ENCODE measurements around the gene SLC4A5. TPM values are rescaled to one million over a fixed set of nuclear protein-coding genes. Genes with fewer than 3 reads are reported as not detected.

Gene SLC4A5
- total and polyA plus RNA-seq, 4 donors: 1.2 to 22.3 (median 3.2) TPM

DNA sequence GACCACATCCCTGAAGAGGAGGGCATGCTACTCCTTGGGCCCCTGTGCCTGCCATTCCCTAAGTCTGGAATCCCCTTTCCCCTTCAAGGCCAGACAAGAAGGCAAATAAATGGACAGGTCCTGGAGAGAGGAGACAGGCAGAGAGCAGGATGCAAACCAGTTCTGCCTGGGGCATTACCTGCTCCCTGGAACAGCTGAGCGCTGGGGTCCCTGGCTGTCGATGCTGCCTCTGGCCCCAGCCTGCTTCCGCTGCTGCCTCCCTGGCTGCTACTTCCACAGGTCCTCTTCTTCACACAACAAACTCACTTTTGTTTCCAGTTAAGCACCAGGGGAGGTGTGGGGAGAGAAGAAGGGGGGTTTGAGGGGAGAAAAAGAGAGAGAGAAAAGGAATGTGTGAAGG, 53.1 kb downstream of the SLC4A5 start:
- WGBS (ENCODE audit: insufficient coverage): 100% methylated on average over 1 of the region's 3 CpGs
- H3K9me3 ChIP-seq (ENCODE audit: control insufficient read depth, insufficient read depth, low read length): no peaks in the 10 kb centered on the region
- DNase-seq (ENCODE audit: low read depth in 4 of 6, low spot score in 6 of 6): no peak
- H3K4me1 ChIP-seq (ENCODE audit: control insufficient read depth, insufficient read depth, low read length): no peaks in the 10 kb centered on the region
- H3K4me3 ChIP-seq (ENCODE audit: low read depth, low read length): no peak overlapping the region
- H3K36me3 ChIP-seq (ENCODE audit: control insufficient read depth, insufficient read depth, low read length): no peaks in the 10 kb centered on the region
- H3K27me3 ChIP-seq (ENCODE audit: control insufficient read depth, insufficient read depth, low read length): no peaks in the 10 kb centered on the region
- H3K27ac ChIP-seq (ENCODE audit: low read depth, low read length): no peak overlapping the region

DNA sequence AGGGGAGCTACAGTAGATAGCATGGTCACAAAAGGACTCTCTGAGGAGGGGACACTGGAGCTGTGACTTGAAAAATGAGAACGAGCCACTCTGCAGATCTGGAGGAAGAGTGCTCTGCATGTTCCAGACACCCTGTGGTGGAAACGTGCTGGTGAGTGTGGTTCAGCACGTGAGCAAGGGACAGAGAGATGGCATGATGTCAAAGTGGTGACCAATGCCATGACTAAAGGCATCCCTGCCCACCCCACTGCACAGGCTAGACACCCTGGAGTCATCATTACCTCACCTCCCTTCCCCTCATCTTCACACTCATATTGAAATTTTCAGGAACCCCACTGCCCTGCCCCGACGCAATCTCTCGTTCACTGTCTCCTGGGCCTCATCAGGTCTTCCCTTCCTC, 56.5 kb downstream of the SLC4A5 start:
- Histone ChIP-seq H3K27me3 (ENCODE audit: control insufficient read depth, insufficient read depth, low read length) (no peaks in the 10 kb centered on the region), H3K27ac (ENCODE audit: low read depth, low read length) (no peak overlapping the region)
- 70% methylated on average over 6 of the region's 6 CpGs for WGBS (ENCODE audit: insufficient coverage)

DNA sequence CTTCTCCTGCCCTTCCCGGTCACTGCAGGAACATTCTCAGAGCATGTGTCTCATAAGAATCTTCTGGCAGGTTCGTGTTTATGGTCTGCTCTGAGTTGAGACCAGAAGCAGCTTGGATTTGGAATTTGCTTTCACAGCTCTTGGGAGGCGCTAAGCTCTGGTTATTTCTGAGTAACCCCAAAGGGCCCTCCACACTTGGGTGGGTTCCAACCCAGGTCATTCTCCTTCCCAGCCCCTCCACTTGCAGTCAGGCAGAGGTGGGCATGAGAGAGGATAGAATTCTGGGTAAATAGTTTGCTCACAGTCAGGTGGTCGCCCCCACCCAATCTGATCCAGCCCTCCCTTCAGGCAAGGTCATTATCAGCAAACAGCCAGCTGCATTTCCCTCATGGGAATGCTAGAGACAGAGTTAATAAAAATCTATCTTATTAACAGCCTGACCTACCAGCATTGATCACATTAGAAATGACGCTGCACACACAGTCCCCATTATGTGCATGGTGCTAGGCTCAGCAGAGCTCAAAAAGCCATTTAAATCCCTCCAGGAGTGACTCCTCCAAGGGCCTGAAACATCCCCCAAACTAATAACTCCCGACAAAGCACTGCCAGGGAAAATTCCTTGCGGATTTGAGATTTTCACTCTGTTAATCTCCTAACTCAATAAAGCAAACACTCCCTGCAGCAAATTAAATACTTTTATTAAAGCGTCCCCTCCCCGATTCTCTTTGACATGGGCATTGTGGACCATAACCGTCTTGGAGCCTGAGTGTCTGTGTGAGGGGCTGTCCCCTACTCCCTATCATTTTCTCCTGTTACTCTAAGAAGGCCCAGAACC, 61.9 kb downstream of the SLC4A5 start:
- Histone ChIP-seq H3K27ac (ENCODE audit: low read depth, low read length) (no peak overlapping the region), H3K27me3 (ENCODE audit: control insufficient read depth, insufficient read depth, low read length) (no peaks in the 10 kb centered on the region), H3K9me3 (ENCODE audit: control insufficient read depth, insufficient read depth, low read length) (no peaks in the 10 kb centered on the region), H3K4me1 (ENCODE audit: control insufficient read depth, insufficient read depth, low read length) (no peaks in the 10 kb centered on the region), H3K36me3 (ENCODE audit: control insufficient read depth, insufficient read depth, low read length) (no peaks in the 10 kb centered on the region), H3K4me3 (ENCODE audit: low read depth, low read length) (no peak overlapping the region)
- 69% methylated on average over 6 of the region's 10 CpGs for WGBS (ENCODE audit: insufficient coverage)
- DNase-seq (ENCODE audit: low read depth in 4 of 6, low spot score in 6 of 6): peak in 2 of 6 donors; percentile 4 to 90

More for the DNA sequence above, 56.5 kb downstream of the SLC4A5 start:
- H3K4me3 ChIP-seq (ENCODE audit: low read depth, low read length): no peak overlapping the region
- DNase-seq (ENCODE audit: low read depth in 4 of 6, low spot score in 6 of 6): no peak
- H3K4me1 ChIP-seq (ENCODE audit: control insufficient read depth, insufficient read depth, low read length): no peaks in the 10 kb centered on the region
- no peaks in the 10 kb centered on the region for H3K9me3 ChIP-seq (ENCODE audit: control insufficient read depth, insufficient read depth, low read length)
- H3K36me3 ChIP-seq (ENCODE audit: control insufficient read depth, insufficient read depth, low read length): no peaks in the 10 kb centered on the region

DNA sequence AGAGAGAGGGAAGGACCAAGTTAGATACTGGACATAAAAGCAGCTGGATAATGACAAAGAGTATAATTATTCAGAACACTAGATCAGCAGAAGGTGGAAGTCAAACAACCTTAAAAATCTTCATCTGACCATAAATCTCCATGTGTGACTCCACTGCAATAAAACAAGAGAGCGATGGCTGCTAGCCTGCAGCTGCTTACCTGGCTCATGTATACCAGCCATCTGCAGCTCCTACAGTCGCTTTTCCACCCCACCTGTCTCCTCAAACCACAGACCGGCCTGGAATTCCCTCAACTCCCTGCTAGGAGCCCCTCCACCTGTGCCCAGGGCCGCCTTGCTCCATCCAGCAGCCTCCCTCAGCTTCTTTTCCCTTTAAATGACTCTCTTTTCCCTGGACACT, 64.5 kb downstream of the SLC4A5 start:
- Histone ChIP-seq H3K27me3 (ENCODE audit: control insufficient read depth, insufficient read depth, low read length) (no peaks in the 10 kb centered on the region), H3K27ac (ENCODE audit: low read depth, low read length) (no peak overlapping the region), H3K4me3 (ENCODE audit: low read depth, low read length) (no peak overlapping the region), H3K4me1 (ENCODE audit: control insufficient read depth, insufficient read depth, low read length) (no peaks in the 10 kb centered on the region), H3K36me3 (ENCODE audit: control insufficient read depth, insufficient read depth, low read length) (no peaks in the 10 kb centered on the region), H3K9me3 (ENCODE audit: control insufficient read depth, insufficient read depth, low read length) (no peaks in the 10 kb centered on the region)
- no peak for DNase-seq (ENCODE audit: low read depth in 4 of 6, low spot score in 6 of 6)
- 84% methylated on average over 4 of the region's 4 CpGs for WGBS (ENCODE audit: insufficient coverage)

DNA sequence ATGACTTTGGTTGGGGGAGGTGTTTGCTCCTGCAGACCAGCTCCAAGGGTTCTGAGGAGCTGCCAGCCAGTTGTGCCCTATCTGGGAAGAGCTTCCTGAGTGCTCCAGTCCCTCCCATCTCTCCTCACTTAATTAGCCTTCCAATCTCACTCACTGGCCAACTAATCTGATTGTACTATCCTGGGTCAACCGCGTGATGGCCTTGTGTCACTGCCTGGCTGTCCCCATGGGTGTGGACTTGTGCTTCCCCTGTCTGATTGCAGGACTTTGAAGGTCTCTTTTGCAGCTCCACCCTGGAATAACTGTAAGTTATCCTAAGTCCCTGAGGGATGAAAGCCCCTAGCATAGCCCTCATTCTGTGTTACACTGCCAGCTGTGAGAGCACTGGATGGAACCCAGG, 65.0 kb downstream of the SLC4A5 start:
- 83% methylated on average over 2 of the region's 2 CpGs for WGBS (ENCODE audit: insufficient coverage)
- no peaks in the 10 kb centered on the region for H3K36me3 ChIP-seq (ENCODE audit: control insufficient read depth, insufficient read depth, low read length)

DNA sequence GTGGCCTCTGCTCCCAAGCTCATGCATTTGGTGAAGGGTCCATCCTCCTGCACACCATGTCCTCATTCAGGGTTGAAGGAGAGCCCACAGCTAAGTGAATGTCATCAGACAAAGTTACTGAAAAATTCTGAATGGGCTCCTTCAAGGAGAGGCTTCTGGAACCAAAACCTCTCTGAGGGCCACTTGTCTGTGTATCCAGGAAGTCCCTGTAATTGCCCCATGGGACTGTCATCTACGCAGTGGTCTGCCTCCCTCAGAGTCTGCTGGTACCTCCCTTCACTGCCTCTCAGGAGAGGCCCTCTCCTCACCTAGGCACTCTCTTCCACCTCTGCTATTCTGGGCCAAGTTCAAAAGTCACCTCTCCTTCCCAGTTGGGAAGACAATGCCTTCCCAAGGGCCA, 68.0 kb downstream of the SLC4A5 start:
- WGBS (ENCODE audit: insufficient coverage): 92% methylated on average over 1 of the region's 1 CpG
- Histone ChIP-seq H3K27ac (ENCODE audit: low read depth, low read length) (no peak overlapping the region), H3K4me1 (ENCODE audit: control insufficient read depth, insufficient read depth, low read length) (no peaks in the 10 kb centered on the region), H3K4me3 (ENCODE audit: low read depth, low read length) (no peak overlapping the region), H3K27me3 (ENCODE audit: control insufficient read depth, insufficient read depth, low read length) (no peaks in the 10 kb centered on the region), H3K9me3 (ENCODE audit: control insufficient read depth, insufficient read depth, low read length) (no peaks in the 10 kb centered on the region), H3K36me3 (ENCODE audit: control insufficient read depth, insufficient read depth, low read length) (no peaks in the 10 kb centered on the region)
- no peak for DNase-seq (ENCODE audit: low read depth in 4 of 6, low spot score in 6 of 6)

More for the DNA sequence above, 65.0 kb downstream of the SLC4A5 start:
- H3K27ac ChIP-seq (ENCODE audit: low read depth, low read length): no peak overlapping the region
- no peaks in the 10 kb centered on the region for H3K27me3 ChIP-seq (ENCODE audit: control insufficient read depth, insufficient read depth, low read length)
- H3K4me3 ChIP-seq (ENCODE audit: low read depth, low read length): no peak overlapping the region
- no peaks in the 10 kb centered on the region for H3K4me1 ChIP-seq (ENCODE audit: control insufficient read depth, insufficient read depth, low read length)
- H3K9me3 ChIP-seq (ENCODE audit: control insufficient read depth, insufficient read depth, low read length): no peaks in the 10 kb centered on the region
- DNase-seq (ENCODE audit: low read depth in 4 of 6, low spot score in 6 of 6): no peak

DNA sequence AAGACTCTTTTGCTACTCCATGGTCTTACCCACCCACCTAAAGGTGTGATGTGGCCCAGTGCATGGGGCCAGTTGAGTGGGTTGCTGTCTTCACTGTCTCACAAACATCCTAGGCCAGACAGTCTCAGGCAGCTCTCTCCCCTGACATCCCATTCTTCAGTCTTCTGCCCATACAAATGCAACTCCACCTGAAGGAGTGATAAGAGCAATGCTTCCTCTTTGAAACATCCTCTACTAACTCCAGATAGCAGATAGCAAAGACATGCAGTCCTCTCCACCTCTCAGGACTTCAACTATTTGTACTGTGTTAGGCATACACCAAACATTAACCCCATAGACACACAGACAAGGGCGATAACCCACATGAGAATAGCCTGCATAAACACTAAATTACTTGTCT, 73.5 kb downstream of the SLC4A5 start:
- H3K4me1 ChIP-seq (ENCODE audit: control insufficient read depth, insufficient read depth, low read length): no peaks in the 10 kb centered on the region
- WGBS (ENCODE audit: insufficient coverage): 100% methylated on average over 1 of the region's 1 CpG
- peaks cover 3% of the 10 kb centered on the region for H3K36me3 ChIP-seq (ENCODE audit: control insufficient read depth, insufficient read depth, low read length)

DNA sequence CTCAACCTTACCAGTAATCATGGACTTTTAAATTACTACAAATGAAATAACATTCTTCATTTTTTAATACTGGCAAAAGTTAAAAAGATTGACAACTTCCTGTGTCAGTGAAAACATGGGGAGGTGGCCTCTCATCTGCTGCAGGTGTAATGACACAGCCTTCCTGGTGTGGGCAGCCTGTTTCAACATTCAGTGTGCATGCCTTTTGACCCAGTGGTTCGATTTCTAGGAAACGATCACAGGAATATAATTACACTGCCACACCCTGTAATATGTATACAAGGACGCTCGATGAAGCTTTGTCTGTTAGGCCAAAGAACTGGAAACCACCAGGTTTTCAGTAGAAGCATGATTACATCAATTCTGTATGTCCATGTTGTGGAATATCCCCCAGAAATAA, 76.1 kb downstream of the SLC4A5 start:
- no peaks in the 10 kb centered on the region for H3K9me3 ChIP-seq (ENCODE audit: control insufficient read depth, insufficient read depth, low read length)
- H3K27me3 ChIP-seq (ENCODE audit: control insufficient read depth, insufficient read depth, low read length): no peaks in the 10 kb centered on the region
- DNase-seq (ENCODE audit: low read depth in 4 of 6, low spot score in 6 of 6): no peak
- 20% methylated on average over 2 of the region's 4 CpGs for WGBS (ENCODE audit: insufficient coverage)
- H3K27ac ChIP-seq (ENCODE audit: low read depth, low read length): no peak overlapping the region
- peaks cover 7% of the 10 kb centered on the region for H3K36me3 ChIP-seq (ENCODE audit: control insufficient read depth, insufficient read depth, low read length)
- no peaks in the 10 kb centered on the region for H3K4me1 ChIP-seq (ENCODE audit: control insufficient read depth, insufficient read depth, low read length)
- no peak overlapping the region for H3K4me3 ChIP-seq (ENCODE audit: low read depth, low read length)

More for the DNA sequence above, 73.5 kb downstream of the SLC4A5 start:
- no peak overlapping the region for H3K27ac ChIP-seq (ENCODE audit: low read depth, low read length)
- H3K9me3 ChIP-seq (ENCODE audit: control insufficient read depth, insufficient read depth, low read length): no peaks in the 10 kb centered on the region
- DNase-seq (ENCODE audit: low read depth in 4 of 6, low spot score in 6 of 6): no peak
- H3K27me3 ChIP-seq (ENCODE audit: control insufficient read depth, insufficient read depth, low read length): no peaks in the 10 kb centered on the region
- H3K4me3 ChIP-seq (ENCODE audit: low read depth, low read length): no peak overlapping the region

DNA sequence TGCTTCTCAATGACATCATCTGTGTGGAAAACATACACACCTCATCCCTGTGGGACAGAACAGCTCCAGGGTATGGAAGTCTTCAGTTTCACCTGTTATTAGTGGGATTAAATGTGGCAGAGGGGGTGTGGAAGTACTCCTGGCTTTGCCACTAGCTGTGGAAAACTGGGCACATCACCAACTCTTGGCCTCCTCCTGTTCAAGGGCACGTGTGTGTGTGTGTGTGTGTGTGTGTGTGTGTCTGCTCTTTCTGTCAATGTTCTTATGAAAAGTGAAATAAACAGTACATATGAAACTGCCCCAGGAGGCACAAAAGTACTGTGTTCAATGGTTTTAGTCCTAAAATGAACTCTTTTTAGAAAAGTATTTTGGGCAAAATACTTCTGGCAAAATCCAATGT, 78.9 kb downstream of the SLC4A5 start:
- no CpG with 5 or more reads among the region's 1 CpG for WGBS (ENCODE audit: insufficient coverage)

DNA sequence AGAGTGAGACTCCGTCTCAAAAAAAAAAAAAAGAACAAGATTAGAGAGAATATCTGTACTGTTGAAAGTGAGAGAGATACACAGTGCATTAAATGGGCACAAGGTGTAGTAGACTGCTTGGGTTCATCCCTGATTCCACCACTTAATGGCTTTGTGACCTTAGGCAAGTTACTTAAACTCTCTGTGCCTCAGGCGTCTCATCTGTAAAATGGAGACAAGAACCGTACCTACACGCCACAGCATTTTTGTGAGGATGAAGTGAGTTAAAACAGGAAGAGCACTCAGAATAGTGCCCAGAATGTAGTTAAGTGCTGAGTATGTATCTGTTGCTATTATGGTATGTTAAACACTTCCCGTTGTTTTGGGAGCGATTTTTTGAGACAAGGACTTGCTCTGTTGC, 80.5 kb downstream of the SLC4A5 start:
- no peak overlapping the region for H3K27ac ChIP-seq (ENCODE audit: low read depth, low read length)
- no peaks in the 10 kb centered on the region for H3K9me3 ChIP-seq (ENCODE audit: control insufficient read depth, insufficient read depth, low read length)
- 97% methylated on average over 6 of the region's 6 CpGs for WGBS (ENCODE audit: insufficient coverage)
- H3K36me3 ChIP-seq (ENCODE audit: control insufficient read depth, insufficient read depth, low read length): peaks cover 7% of the 10 kb centered on the region
- no peaks in the 10 kb centered on the region for H3K27me3 ChIP-seq (ENCODE audit: control insufficient read depth, insufficient read depth, low read length)
- no peak for DNase-seq (ENCODE audit: low read depth in 4 of 6, low spot score in 6 of 6)
- no peaks in the 10 kb centered on the region for H3K4me1 ChIP-seq (ENCODE audit: control insufficient read depth, insufficient read depth, low read length)
- H3K4me3 ChIP-seq (ENCODE audit: low read depth, low read length): no peak overlapping the region

More for the DNA sequence above, 78.9 kb downstream of the SLC4A5 start:
- Histone ChIP-seq H3K4me1 (ENCODE audit: control insufficient read depth, insufficient read depth, low read length) (no peaks in the 10 kb centered on the region), H3K9me3 (ENCODE audit: control insufficient read depth, insufficient read depth, low read length) (no peaks in the 10 kb centered on the region), H3K36me3 (ENCODE audit: control insufficient read depth, insufficient read depth, low read length) (peaks cover 7% of the 10 kb centered on the region), H3K27ac (ENCODE audit: low read depth, low read length) (no peak overlapping the region), H3K4me3 (ENCODE audit: low read depth, low read length) (no peak overlapping the region), H3K27me3 (ENCODE audit: control insufficient read depth, insufficient read depth, low read length) (no peaks in the 10 kb centered on the region)
- DNase-seq (ENCODE audit: low read depth in 4 of 6, low spot score in 6 of 6): no peak
